Choroid plexus epithelial cell (primary cell): ENCODE measurements around the gene TEX13A.
A peak's percentile ranks its signal among the peaks of the same experiment; 100 is the strongest.

Experiments
- DNase-seq: peaks from one replicate; pipeline ENCODE4 v3.0.0-alpha.2; 2010; ENCODE audit warnings: low read depth
- H3K4me3 ChIP-seq: 2 replicates; pipeline ENCODE4 v1.5.1; 2011; ENCODE audit warnings: low read depth, mild to moderate bottlenecking, control low read depth, low read length, moderate library complexity
- TF ChIP-seq, protein P1 (sequence below): conservative IDR thresholded peaks from 2 replicates; pipeline ENCODE4 v1.5.1; 2011; ENCODE audit warnings: low read depth, mild to moderate bottlenecking, control low read depth, inconsistent platforms, low read length, moderate library complexity

The TEX13A gene, protein sequence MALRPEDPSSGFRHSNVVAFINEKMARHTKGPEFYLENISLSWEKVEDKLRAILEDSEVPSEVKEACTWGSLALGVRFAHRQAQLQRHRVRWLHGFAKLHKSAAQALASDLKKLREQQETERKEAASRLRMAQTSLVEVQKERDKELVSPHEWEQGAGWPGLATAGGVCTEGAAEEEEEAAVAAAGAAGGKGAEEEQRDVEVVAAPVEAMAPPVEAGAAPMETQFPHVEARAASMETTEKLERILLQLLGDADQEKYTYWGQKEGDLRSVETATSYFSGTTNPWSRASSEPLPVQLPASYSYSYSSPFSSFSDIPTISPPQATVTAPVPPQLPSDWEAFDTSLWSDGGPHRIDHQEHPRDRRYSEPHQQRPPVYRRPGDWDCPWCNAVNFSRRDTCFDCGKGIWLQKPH

DNA sequence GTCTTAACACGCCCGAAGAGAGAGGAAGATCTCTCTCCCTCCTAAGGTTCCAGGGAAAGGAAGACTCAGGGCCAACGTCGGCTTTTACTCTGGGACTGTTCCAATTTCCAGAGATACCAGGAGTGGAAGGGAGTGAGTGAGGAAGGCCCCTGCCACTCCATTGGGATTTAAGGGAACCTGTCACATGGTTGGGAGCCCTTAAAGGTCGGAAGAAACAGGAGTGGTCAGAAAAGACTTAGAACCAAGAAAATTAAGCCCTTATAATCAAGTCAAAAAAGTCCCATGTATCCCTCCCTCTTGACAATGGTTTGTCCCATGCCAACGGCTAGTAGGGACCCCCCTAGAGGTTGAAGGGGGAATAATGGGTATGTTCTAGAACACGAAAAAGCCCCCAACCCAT, at the start of gene TEX13A:
Gene TEX13A, minus strand, starts transcription at position 59 of the 400 bp plus-strand sequence. CDS start 297 bp downstream, outside the sequence.
- TF ChIP-seq, protein P1, sequence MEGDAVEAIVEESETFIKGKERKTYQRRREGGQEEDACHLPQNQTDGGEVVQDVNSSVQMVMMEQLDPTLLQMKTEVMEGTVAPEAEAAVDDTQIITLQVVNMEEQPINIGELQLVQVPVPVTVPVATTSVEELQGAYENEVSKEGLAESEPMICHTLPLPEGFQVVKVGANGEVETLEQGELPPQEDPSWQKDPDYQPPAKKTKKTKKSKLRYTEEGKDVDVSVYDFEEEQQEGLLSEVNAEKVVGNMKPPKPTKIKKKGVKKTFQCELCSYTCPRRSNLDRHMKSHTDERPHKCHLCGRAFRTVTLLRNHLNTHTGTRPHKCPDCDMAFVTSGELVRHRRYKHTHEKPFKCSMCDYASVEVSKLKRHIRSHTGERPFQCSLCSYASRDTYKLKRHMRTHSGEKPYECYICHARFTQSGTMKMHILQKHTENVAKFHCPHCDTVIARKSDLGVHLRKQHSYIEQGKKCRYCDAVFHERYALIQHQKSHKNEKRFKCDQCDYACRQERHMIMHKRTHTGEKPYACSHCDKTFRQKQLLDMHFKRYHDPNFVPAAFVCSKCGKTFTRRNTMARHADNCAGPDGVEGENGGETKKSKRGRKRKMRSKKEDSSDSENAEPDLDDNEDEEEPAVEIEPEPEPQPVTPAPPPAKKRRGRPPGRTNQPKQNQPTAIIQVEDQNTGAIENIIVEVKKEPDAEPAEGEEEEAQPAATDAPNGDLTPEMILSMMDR = no peak
- H3K4me3 ChIP-seq = no peak within 1 kb of the TSS
- DNase-seq = no peak

DNA sequence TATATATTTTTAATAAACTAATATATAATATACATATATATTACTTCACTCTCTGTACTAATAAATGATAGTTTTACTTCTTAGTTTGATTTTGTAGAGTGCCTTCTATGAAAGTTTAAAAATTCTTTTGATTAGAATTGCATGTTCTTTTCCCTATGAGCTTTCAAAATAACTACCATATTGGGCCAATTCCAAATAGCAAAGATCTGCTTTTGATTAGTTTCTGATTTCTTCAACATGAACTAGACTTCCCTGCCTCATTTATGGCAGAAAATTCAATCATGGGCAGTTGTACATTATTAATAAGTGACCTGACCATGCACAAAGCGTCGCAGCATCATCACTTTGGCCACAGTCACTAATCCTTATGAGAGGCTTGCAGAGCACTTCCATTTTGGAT, 48.9 kb upstream of the TEX13A start:
- H3K4me3 ChIP-seq = no peak overlapping the region
- DNase-seq = no peak
- TF ChIP-seq, protein P1 = no peak

DNA sequence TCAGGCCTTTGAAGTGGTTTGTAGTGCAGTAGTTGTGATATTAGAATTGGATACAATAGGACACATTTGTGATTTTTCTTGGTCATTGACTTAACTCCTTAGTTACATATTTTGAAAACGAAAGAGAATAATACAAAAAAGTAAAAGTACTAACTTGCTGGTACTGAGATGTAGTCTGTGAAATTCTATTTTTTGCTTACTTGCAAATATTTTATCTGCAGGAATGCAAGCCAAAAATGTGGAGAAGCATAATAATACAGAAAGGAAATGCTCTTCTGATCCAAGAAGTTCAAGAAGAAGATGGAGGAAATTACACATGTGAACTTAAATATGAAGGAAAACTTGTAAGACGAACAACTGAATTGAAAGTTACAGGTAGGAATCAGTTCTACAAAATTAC, 46.7 kb upstream of the TEX13A start:
- no peak overlapping the region for H3K4me3 ChIP-seq
- no peak for DNase-seq
- TF ChIP-seq, protein P1 = no peak

GRCh38 chrX:105266456-105266855, 46.0 kb upstream of the TEX13A start:
- DNase-seq = no peak
- TF ChIP-seq, protein P1 = no peak
- no peak overlapping the region for H3K4me3 ChIP-seq

GRCh38 chrX:105265093-105265492, 44.6 kb upstream of the TEX13A start:
- TF ChIP-seq, protein P1 = no peak
- no peak overlapping the region for H3K4me3 ChIP-seq
- no peak for DNase-seq

- peak; percentile 22 for DNase-seq
- H3K4me3 ChIP-seq = no peak overlapping the region
- TF ChIP-seq, protein P1 = no peak
Measured at GRCh38 chrX:105263801-105264200, 43.3 kb upstream of the TEX13A start.

DNA sequence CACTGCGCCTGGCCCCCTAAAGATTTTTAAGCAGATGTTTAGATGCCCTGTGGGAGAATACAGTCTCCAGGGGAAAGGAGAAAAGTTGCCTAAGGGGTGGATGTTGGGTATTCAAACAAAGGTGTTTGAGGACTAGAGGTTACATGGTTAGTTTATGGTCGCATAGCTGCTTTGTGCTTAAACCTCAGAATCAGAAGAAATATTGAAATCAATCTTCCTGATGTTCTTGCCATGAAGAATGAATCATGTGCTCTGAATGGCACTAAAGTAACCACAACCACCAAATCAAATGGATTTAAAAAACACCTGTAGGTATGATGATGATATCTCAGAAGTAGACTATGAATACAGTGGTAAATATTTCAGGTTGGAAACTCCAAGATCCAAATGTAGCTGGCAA, 42.7 kb upstream of the TEX13A start:
- TF ChIP-seq, protein P1 = no peak
- no peak for DNase-seq
- no peak overlapping the region for H3K4me3 ChIP-seq
